Measurements from ENCODE around the gene FILIP1. TPM values are rescaled to one million over a fixed set of nuclear protein-coding genes. Genes with fewer than 3 reads are reported as not detected.
"Not testable (repeated sequence)": the region's sequence is repeated elsewhere in the genome, so short reads cannot be mapped to it uniquely, and the experiment has no call there.

FILIP1 gene
- total RNA-seq, 1 donor from 2014 or later, result 160 TPM

GRCh38 chr6:75431379-75431778, 62.2 kb downstream of the FILIP1 start:
- ATAC-seq (ENCODE audit: poor library complexity) (peak; percentile 86), DNase-seq (peak; percentile 47)
- intact Hi-C loops (cut with DNase I), result loop anchor here (10.0 kb wide), 1 partner anchor 57 kb away; no protein-coding TSS in a partner anchor

- intact Hi-C loops (cut with DNase I), result loop anchor here (10.0 kb wide), 1 partner anchor 56 kb away; no protein-coding TSS in a partner anchor
- ATAC-seq (ENCODE audit: poor library complexity), result peak; percentile 39
- no peak for DNase-seq
Observed at GRCh38 chr6:75430631-75431325, 62.8 kb downstream of the FILIP1 start.

- intact Hi-C loops (cut with DNase I), result no loop called here
- DNase-seq, result no peak
- peak; percentile 42 for ATAC-seq (ENCODE audit: poor library complexity)
Observed at GRCh38 chr6:75429061-75429703, 64.4 kb downstream of the FILIP1 start.

GRCh38 chr6:75428204-75428603, 65.4 kb downstream of the FILIP1 start:
- intact Hi-C loops (cut with DNase I), result no loop called here
- no peak for DNase-seq
- ATAC-seq (ENCODE audit: poor library complexity), result no peak

GRCh38 chr6:75427329-75427728, 66.3 kb downstream of the FILIP1 start:
- intact Hi-C loops (cut with DNase I), result no loop called here
- no peak for DNase-seq
- no peak for ATAC-seq (ENCODE audit: poor library complexity)

GRCh38 chr6:75424618-75425548, 68.7 kb downstream of the FILIP1 start:
- intact Hi-C loops (cut with DNase I), result no loop called here
- no peak for ATAC-seq (ENCODE audit: poor library complexity)
- DNase-seq, result no peak

- intact Hi-C loops (cut with DNase I), result no loop called here
- no peak for ATAC-seq (ENCODE audit: poor library complexity)
- no peak for DNase-seq
Observed at GRCh38 chr6:75423386-75423785, 70.2 kb downstream of the FILIP1 start.

- DNase-seq (no peak), ATAC-seq (ENCODE audit: poor library complexity) (peak; percentile 18)
- intact Hi-C loops (cut with DNase I), result no loop called here
Observed at GRCh38 chr6:75422024-75422639, 71.5 kb downstream of the FILIP1 start.

- ATAC-seq (ENCODE audit: poor library complexity) (no peak), DNase-seq (no peak)
- intact Hi-C loops (cut with DNase I), result no loop called here
Observed at GRCh38 chr6:75421316-75422023, 72.1 kb downstream of the FILIP1 start.

GRCh38 chr6:75419980-75420379, 73.6 kb downstream of the FILIP1 start:
- intact Hi-C loops (cut with DNase I), result no loop called here
- no peak for ATAC-seq (ENCODE audit: poor library complexity)
- DNase-seq, result no peak

GRCh38 chr6:75419416-75419815, 74.2 kb downstream of the FILIP1 start:
- DNase-seq (peak; percentile 57), ATAC-seq (ENCODE audit: poor library complexity) (peak; percentile 42)
- intact Hi-C loops (cut with DNase I), result no loop called here

GRCh38 chr6:75418233-75418632, 75.4 kb downstream of the FILIP1 start:
- intact Hi-C loops (cut with DNase I), result no loop called here
- ATAC-seq (ENCODE audit: poor library complexity) (no peak), DNase-seq (no peak)

- DNase-seq (no peak), ATAC-seq (ENCODE audit: poor library complexity) (peak; percentile 20)
- intact Hi-C loops (cut with DNase I), result no loop called here
Observed at GRCh38 chr6:75416443-75416842, 77.2 kb downstream of the FILIP1 start.

GRCh38 chr6:75415804-75416203, 77.8 kb downstream of the FILIP1 start:
- DNase-seq, result no peak
- no peak for ATAC-seq (ENCODE audit: poor library complexity)
- intact Hi-C loops (cut with DNase I), result no loop called here

GRCh38 chr6:75414445-75415021, 79.1 kb downstream of the FILIP1 start:
- ATAC-seq (ENCODE audit: poor library complexity), result no peak
- intact Hi-C loops (cut with DNase I), result no loop called here
- no peak for DNase-seq

GRCh38 chr6:75412969-75413662, 80.5 kb downstream of the FILIP1 start:
- intact Hi-C loops (cut with DNase I), result no loop called here
- DNase-seq (no peak), ATAC-seq (ENCODE audit: poor library complexity) (no peak)

- ATAC-seq (ENCODE audit: poor library complexity); DNase-seq; intact Hi-C loops (cut with DNase I): not testable (repeated sequence)
Observed at GRCh38 chr6:75410564-75410963, 83.0 kb downstream of the FILIP1 start.
